ENCODE results near the gene MRI1.

- TF ChIP-seq CTCF (IDR thresholded peaks at IDR 0.05), result no peak
- no peak for TF ChIP-seq IRF2 (CRISPR knock-in tag; IDR thresholded peaks at IDR 0.05; ENCODE audit: borderline replicate concordance, low read depth)
Measured at GRCh38 chr19:13729859-13730258, 34.5 kb upstream of the MRI1 start.
